ENCODE measurements around the gene SMCP.

The SMCP gene

GRCh38 chr1:152870831-152871730 is 7.0 kb upstream of the SMCP start:
- Histone ChIP-seq H3K4me1 (ENCODE audit: insufficient read depth, low read length) (no peaks in the 10 kb centered on the region), H3K36me3 (ENCODE audit: insufficient read depth, low read depth, low read length) (no peaks in the 10 kb centered on the region), H3K9me3 (ENCODE audit: insufficient read depth, low read depth, low read length) (peaks cover 5% of the 10 kb centered on the region; the same call in 1 of the 2 replicates), H3K9ac (ENCODE audit: low read depth, low read length) (no peak overlapping the region; the same call in 1 of the 2 replicates), H3K4me3 (ENCODE audit: low read length) (no peak overlapping the region), H3K27me3 (ENCODE audit: insufficient read depth, low read length) (no peaks in the 10 kb centered on the region), H3K27ac (ENCODE audit: low read length) (no peak overlapping the region)

DNA sequence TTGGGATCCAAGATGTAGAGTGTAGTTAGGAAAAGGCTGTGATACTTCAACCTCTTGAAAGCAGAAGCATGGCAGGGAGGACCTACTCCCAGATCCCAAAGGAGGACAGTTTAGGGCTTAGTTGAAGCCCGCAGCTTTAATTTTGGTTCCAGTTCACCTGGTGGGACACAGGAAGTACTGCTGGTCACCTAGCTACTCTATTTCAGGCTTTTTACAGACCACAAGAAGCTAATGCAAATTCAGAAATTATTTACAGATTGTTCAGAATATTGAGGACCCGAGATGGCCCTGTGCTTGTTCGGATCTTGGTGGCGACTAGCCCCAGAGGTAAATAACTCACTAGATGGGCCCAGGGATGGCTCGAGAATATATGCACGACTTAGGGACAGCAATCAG is 6.4 kb upstream of the SMCP start:
- Histone ChIP-seq H3K9ac (ENCODE audit: low read depth, low read length) (no peak overlapping the region), H3K4me1 (ENCODE audit: insufficient read depth, low read length) (no peaks in the 10 kb centered on the region), H3K27me3 (ENCODE audit: insufficient read depth, low read length) (no peaks in the 10 kb centered on the region), H3K9me3 (ENCODE audit: insufficient read depth, low read depth, low read length) (peaks cover 2% of the 10 kb centered on the region; the same call in 1 of the 2 replicates), H3K36me3 (ENCODE audit: insufficient read depth, low read depth, low read length) (no peaks in the 10 kb centered on the region), H3K27ac (ENCODE audit: low read length) (no peak overlapping the region), H3K4me3 (ENCODE audit: low read length) (no peak overlapping the region)

DNA sequence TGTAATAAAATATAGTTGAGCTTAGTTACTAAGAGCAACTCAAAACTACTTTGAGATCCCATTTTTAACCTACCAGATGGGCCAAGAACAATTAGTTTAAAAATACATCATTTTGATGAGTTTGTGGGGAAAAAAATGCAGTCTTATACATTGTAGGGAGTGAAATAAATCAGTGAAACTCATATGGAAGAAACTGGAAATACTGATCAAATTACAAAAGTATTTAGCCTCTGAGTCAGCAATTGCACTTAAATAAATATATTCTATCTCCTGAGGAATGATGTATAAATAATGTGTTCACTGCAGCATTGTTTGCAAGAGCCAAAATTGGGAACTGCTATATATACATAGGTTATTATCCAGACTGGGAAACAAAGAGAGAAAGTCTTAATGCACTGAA is 4.6 kb upstream of the SMCP start:
- no peaks in the 10 kb centered on the region for H3K36me3 ChIP-seq (ENCODE audit: insufficient read depth, low read depth, low read length)
- no peaks in the 10 kb centered on the region for H3K4me1 ChIP-seq (ENCODE audit: insufficient read depth, low read length)
- H3K27me3 ChIP-seq (ENCODE audit: insufficient read depth, low read length): no peaks in the 10 kb centered on the region
- no peaks in the 10 kb centered on the region for H3K9me3 ChIP-seq (ENCODE audit: insufficient read depth, low read depth, low read length)
- H3K9ac ChIP-seq (ENCODE audit: low read depth, low read length): no peak overlapping the region
- no peak overlapping the region for H3K27ac ChIP-seq (ENCODE audit: low read length)
- no peak overlapping the region for H3K4me3 ChIP-seq (ENCODE audit: low read length)

DNA sequence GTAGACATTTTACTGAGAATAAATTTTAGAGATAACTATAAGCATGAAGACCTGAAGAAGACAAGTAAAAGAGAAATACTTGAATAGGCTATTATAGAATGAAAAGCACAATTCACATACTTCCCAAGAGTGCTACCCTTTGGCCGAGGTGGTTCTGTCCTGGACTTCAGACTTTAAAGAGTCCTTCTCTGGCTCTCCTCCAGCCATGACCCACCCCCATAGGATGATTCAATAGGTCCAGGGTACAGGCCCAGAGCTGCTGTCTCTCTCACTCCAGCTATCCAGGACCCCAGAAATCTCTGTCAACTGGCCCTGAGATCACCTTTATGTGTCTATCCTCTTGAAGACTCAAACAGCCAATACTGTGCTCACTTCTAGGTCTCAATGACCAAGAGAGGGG is 1.3 kb upstream of the SMCP start:
- Histone ChIP-seq H3K4me3 (ENCODE audit: low read length) (no peak overlapping the region), H3K9ac (ENCODE audit: low read depth, low read length) (no peak overlapping the region), H3K27me3 (ENCODE audit: insufficient read depth, low read length) (no peaks in the 10 kb centered on the region), H3K36me3 (ENCODE audit: insufficient read depth, low read depth, low read length) (no peaks in the 10 kb centered on the region), H3K4me1 (ENCODE audit: insufficient read depth, low read length) (no peaks in the 10 kb centered on the region), H3K9me3 (ENCODE audit: insufficient read depth, low read depth, low read length) (no peaks in the 10 kb centered on the region; the same call in 1 of the 2 replicates), H3K27ac (ENCODE audit: low read length) (no peak overlapping the region)

- no peaks in the 10 kb centered on the region for H3K27me3 ChIP-seq (ENCODE audit: insufficient read depth, low read length)
- H3K9ac ChIP-seq (ENCODE audit: low read depth, low read length): no peak overlapping the region
- no peak overlapping the region for H3K4me3 ChIP-seq (ENCODE audit: low read length)
- H3K27ac ChIP-seq (ENCODE audit: low read length): no peak overlapping the region
- no peaks in the 10 kb centered on the region for H3K36me3 ChIP-seq (ENCODE audit: insufficient read depth, low read depth, low read length)
- no peaks in the 10 kb centered on the region for H3K4me1 ChIP-seq (ENCODE audit: insufficient read depth, low read length)
- peaks cover 10% of the 10 kb centered on the region; the same call in 1 of the 2 replicates for H3K9me3 ChIP-seq (ENCODE audit: insufficient read depth, low read depth, low read length)
Measured at GRCh38 chr1:152879559-152880198, 1.6 kb downstream of the SMCP start.

GRCh38 chr1:152880316-152880715 is 2.2 kb downstream of the SMCP start:
- H3K27ac ChIP-seq (ENCODE audit: low read length): no peak overlapping the region
- peaks cover 10% of the 10 kb centered on the region; the same call in 1 of the 2 replicates for H3K9me3 ChIP-seq (ENCODE audit: insufficient read depth, low read depth, low read length)
- no peaks in the 10 kb centered on the region for H3K36me3 ChIP-seq (ENCODE audit: insufficient read depth, low read depth, low read length)
- H3K4me3 ChIP-seq (ENCODE audit: low read length): no peak overlapping the region
- H3K9ac ChIP-seq (ENCODE audit: low read depth, low read length): no peak overlapping the region
- no peaks in the 10 kb centered on the region for H3K4me1 ChIP-seq (ENCODE audit: insufficient read depth, low read length)
- H3K27me3 ChIP-seq (ENCODE audit: insufficient read depth, low read length): no peaks in the 10 kb centered on the region

DNA sequence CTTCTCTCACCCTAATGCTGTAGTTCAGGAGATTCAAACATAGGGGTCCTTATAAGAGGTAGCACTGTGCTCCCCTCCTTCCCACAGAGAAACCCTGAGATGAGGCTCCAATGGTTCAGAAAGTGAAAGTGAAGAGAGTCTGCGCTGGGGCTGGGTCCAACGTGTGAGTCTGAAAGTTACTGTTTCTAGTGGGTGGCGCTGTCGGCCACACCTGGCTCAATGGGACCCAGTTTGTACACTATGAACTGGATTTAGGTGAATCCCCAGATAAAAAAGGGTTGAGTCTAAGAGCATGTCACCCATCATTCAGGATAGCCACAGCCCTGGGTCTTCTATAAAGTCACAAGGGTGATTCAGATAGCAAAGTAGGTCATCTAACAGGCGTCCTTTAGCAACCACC is 2.8 kb downstream of the SMCP start:
- Histone ChIP-seq H3K36me3 (ENCODE audit: insufficient read depth, low read depth, low read length) (no peaks in the 10 kb centered on the region), H3K4me3 (ENCODE audit: low read length) (no peak overlapping the region), H3K4me1 (ENCODE audit: insufficient read depth, low read length) (no peaks in the 10 kb centered on the region), H3K9me3 (ENCODE audit: insufficient read depth, low read depth, low read length) (peaks cover 10% of the 10 kb centered on the region; the same call in 1 of the 2 replicates), H3K9ac (ENCODE audit: low read depth, low read length) (no peak overlapping the region), H3K27ac (ENCODE audit: low read length) (no peak overlapping the region), H3K27me3 (ENCODE audit: insufficient read depth, low read length) (no peaks in the 10 kb centered on the region)

DNA sequence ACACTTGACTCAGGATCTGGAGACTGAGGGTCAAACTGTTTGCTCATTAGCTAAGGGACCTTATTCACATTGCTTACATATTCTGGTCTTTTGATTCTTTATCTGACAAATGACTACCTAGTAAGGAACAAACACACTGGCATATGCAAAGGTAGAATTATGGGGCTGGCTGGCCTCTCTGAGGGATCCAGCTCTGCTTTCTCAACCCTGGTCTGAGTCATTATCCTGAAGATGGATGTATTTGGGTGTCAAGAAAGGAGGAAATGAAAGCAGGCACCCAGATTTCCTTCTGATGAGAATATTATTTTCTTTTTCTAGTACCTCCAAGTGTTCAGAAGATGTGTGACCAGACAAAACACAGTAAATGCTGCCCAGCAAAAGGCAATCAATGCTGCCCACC is 6.0 kb downstream of the SMCP start:
- no peaks in the 10 kb centered on the region for H3K27me3 ChIP-seq (ENCODE audit: insufficient read depth, low read length)
- H3K27ac ChIP-seq (ENCODE audit: low read length): no peak overlapping the region
- H3K9ac ChIP-seq (ENCODE audit: low read depth, low read length): no peak overlapping the region
- peaks cover 13% of the 10 kb centered on the region for H3K9me3 ChIP-seq (ENCODE audit: insufficient read depth, low read depth, low read length)
- H3K4me1 ChIP-seq (ENCODE audit: insufficient read depth, low read length): no peaks in the 10 kb centered on the region
- H3K4me3 ChIP-seq (ENCODE audit: low read length): no peak overlapping the region
- no peaks in the 10 kb centered on the region for H3K36me3 ChIP-seq (ENCODE audit: insufficient read depth, low read depth, low read length)

GRCh38 chr1:152884506-152884905 is 6.4 kb downstream of the SMCP start:
- H3K4me3 ChIP-seq (ENCODE audit: low read length): no peak overlapping the region
- H3K27ac ChIP-seq (ENCODE audit: low read length): no peak overlapping the region
- no peaks in the 10 kb centered on the region for H3K27me3 ChIP-seq (ENCODE audit: insufficient read depth, low read length)
- H3K4me1 ChIP-seq (ENCODE audit: insufficient read depth, low read length): no peaks in the 10 kb centered on the region
- peaks cover 13% of the 10 kb centered on the region for H3K9me3 ChIP-seq (ENCODE audit: insufficient read depth, low read depth, low read length)
- no peak overlapping the region for H3K9ac ChIP-seq (ENCODE audit: low read depth, low read length)
- H3K36me3 ChIP-seq (ENCODE audit: insufficient read depth, low read depth, low read length): no peaks in the 10 kb centered on the region

DNA sequence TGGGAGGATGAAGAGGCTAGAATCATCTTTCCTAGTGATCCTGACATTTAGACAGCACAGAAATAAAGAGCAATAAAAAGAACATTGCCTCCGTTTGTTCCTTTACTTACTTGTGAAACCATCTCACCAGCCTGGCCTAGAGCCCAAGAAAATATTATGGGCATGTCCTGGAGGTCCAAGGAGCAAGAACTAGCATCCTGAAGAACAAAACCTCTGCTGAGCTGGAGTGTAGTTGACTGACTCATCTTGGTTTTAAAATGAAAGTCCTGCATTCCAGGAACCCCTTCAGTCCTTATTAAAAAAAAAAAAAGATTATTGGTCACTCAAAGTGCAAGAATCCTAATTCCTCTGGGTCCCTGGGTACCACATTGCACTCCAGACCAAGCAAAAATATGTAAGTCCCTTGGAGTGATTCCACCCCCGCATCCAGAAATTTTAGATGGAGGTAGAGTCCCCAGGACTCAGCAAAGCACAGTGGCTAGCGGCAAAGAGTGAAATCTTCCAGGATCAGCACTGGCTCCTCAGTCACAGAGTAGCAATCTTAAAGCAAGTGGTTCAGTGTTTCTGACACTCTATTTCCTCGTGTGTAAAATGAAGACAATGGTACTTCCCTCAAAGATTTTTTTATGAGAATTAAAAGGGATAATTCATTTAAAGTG is 7.0 kb downstream of the SMCP start:
- Histone ChIP-seq H3K9me3 (ENCODE audit: insufficient read depth, low read depth, low read length) (peaks cover 13% of the 10 kb centered on the region), H3K27ac (ENCODE audit: low read length) (no peak overlapping the region), H3K27me3 (ENCODE audit: insufficient read depth, low read length) (no peaks in the 10 kb centered on the region), H3K9ac (ENCODE audit: low read depth, low read length) (no peak overlapping the region), H3K4me1 (ENCODE audit: insufficient read depth, low read length) (no peaks in the 10 kb centered on the region), H3K4me3 (ENCODE audit: low read length) (no peak overlapping the region), H3K36me3 (ENCODE audit: insufficient read depth, low read depth, low read length) (no peaks in the 10 kb centered on the region)

GRCh38 chr1:152886085-152886484 is 8.0 kb downstream of the SMCP start:
- H3K27ac ChIP-seq (ENCODE audit: low read length): no peak overlapping the region
- no peaks in the 10 kb centered on the region for H3K36me3 ChIP-seq (ENCODE audit: insufficient read depth, low read depth, low read length)
- H3K4me3 ChIP-seq (ENCODE audit: low read length): no peak overlapping the region
- no peaks in the 10 kb centered on the region for H3K27me3 ChIP-seq (ENCODE audit: insufficient read depth, low read length)
- H3K9ac ChIP-seq (ENCODE audit: low read depth, low read length): no peak overlapping the region
- H3K9me3 ChIP-seq (ENCODE audit: insufficient read depth, low read depth, low read length): peaks cover 13% of the 10 kb centered on the region
- no peaks in the 10 kb centered on the region for H3K4me1 ChIP-seq (ENCODE audit: insufficient read depth, low read length)

All from iPS-20b (cell line).